Measurements from ENCODE around the gene DUOXA1.
"Not testable (repeated sequence)": the region's sequence is repeated elsewhere in the genome, so short reads cannot be mapped to it uniquely, and the experiment has no call there.

The DUOXA1 gene

GRCh38 chr15:45107941-45108630, 21.6 kb downstream of the DUOXA1 start:
- DNase-seq = no peak
- CTCF ChIA-PET = no interaction called here
- H3K27me3 Mint-ChIP-seq = peaks cover 74% of the 10 kb centered on the region
- no peak overlapping the region for H3K27ac Mint-ChIP-seq
- H3K36me3 Mint-ChIP-seq = no peaks in the 10 kb centered on the region
- peaks cover 9% of the 10 kb centered on the region for H3K4me1 Mint-ChIP-seq
- no peak overlapping the region for H3K4me3 Mint-ChIP-seq
- no peaks in the 10 kb centered on the region for H3K9me3 Mint-ChIP-seq

GRCh38 chr15:45106002-45106790, 23.5 kb downstream of the DUOXA1 start:
- no peaks in the 10 kb centered on the region for H3K36me3 Mint-ChIP-seq
- no peak overlapping the region for H3K4me3 Mint-ChIP-seq
- CTCF ChIA-PET = interaction anchor here (1.0 to 1.9 kb wide), 2 partner anchors 12 kb away, joined by 7 read pairs; no protein-coding TSS in a partner anchor
- no peak for DNase-seq
- H3K9me3 Mint-ChIP-seq = no peaks in the 10 kb centered on the region
- H3K27ac Mint-ChIP-seq = no peak overlapping the region
- peaks cover 63% of the 10 kb centered on the region for H3K27me3 Mint-ChIP-seq
- H3K4me1 Mint-ChIP-seq = no peaks in the 10 kb centered on the region

GRCh38 chr15:45105586-45105985, 24.1 kb downstream of the DUOXA1 start:
- no peak overlapping the region for H3K4me3 Mint-ChIP-seq
- no peaks in the 10 kb centered on the region for H3K4me1 Mint-ChIP-seq
- no peaks in the 10 kb centered on the region for H3K9me3 Mint-ChIP-seq
- CTCF ChIA-PET = interaction anchor here (1.9 kb wide), 1 partner anchor 12 kb away, joined by 7 read pairs; no protein-coding TSS in a partner anchor
- H3K27ac Mint-ChIP-seq = no peak overlapping the region
- H3K36me3 Mint-ChIP-seq = no peaks in the 10 kb centered on the region
- H3K27me3 Mint-ChIP-seq = peaks cover 59% of the 10 kb centered on the region
- no peak for DNase-seq

- CTCF ChIA-PET = interaction anchor here (1.9 kb wide), 1 partner anchor 14 kb away, joined by 7 read pairs; no protein-coding TSS in a partner anchor
These were observed 25.5 kb downstream of the DUOXA1 start for GRCh38 chr15:45104170-45104569.

GRCh38 chr15:45102226-45102625, 27.5 kb downstream of the DUOXA1 start:
- Mint-ChIP-seq H3K4me3 (no peak overlapping the region), H3K27ac (no peak overlapping the region), H3K9me3 (no peaks in the 10 kb centered on the region), H3K4me1 (no peaks in the 10 kb centered on the region), H3K27me3 (peaks cover 41% of the 10 kb centered on the region), H3K36me3 (no peaks in the 10 kb centered on the region)
- CTCF ChIA-PET = no interaction called here
- DNase-seq = no peak

More at GRCh38 chr15:45104170-45104569, 25.5 kb downstream of the DUOXA1 start:
- H3K27me3 Mint-ChIP-seq = peaks cover 49% of the 10 kb centered on the region
- not testable (repeated sequence) for H3K4me1 Mint-ChIP-seq, H3K4me3 Mint-ChIP-seq, H3K9me3 Mint-ChIP-seq, H3K27ac Mint-ChIP-seq, H3K36me3 Mint-ChIP-seq, DNase-seq

GRCh38 chr15:45101749-45102148, 27.9 kb downstream of the DUOXA1 start:
- no peak for DNase-seq
- Mint-ChIP-seq H3K36me3 (no peaks in the 10 kb centered on the region), H3K27ac (no peak overlapping the region), H3K4me3 (no peak overlapping the region), H3K4me1 (no peaks in the 10 kb centered on the region), H3K9me3 (no peaks in the 10 kb centered on the region), H3K27me3 (peaks cover 41% of the 10 kb centered on the region)
- CTCF ChIA-PET = no interaction called here

GRCh38 chr15:45100884-45101625, 28.6 kb downstream of the DUOXA1 start:
- Mint-ChIP-seq H3K9me3 (no peaks in the 10 kb centered on the region), H3K27me3 (peaks cover 35% of the 10 kb centered on the region), H3K4me3 (no peak overlapping the region), H3K27ac (no peak overlapping the region), H3K36me3 (no peaks in the 10 kb centered on the region), H3K4me1 (no peaks in the 10 kb centered on the region)
- CTCF ChIA-PET = no interaction called here
- no peak for DNase-seq

GRCh38 chr15:45099549-45100165, 30.0 kb downstream of the DUOXA1 start:
- H3K4me1 Mint-ChIP-seq = no peaks in the 10 kb centered on the region

GRCh38 chr15:45097466-45097865, 32.2 kb downstream of the DUOXA1 start:
- Mint-ChIP-seq H3K27me3 (peaks cover 30% of the 10 kb centered on the region), H3K36me3 (no peaks in the 10 kb centered on the region)
- CTCF ChIA-PET = interaction anchor here (1.0 kb wide), 1 partner anchor 21 kb away, joined by 3 read pairs; no protein-coding TSS in a partner anchor

More at GRCh38 chr15:45099549-45100165, 30.0 kb downstream of the DUOXA1 start:
- H3K4me3 Mint-ChIP-seq = no peak overlapping the region
- CTCF ChIA-PET = no interaction called here
- no peaks in the 10 kb centered on the region for H3K36me3 Mint-ChIP-seq
- H3K27ac Mint-ChIP-seq = no peak overlapping the region
- DNase-seq = no peak
- H3K9me3 Mint-ChIP-seq = no peaks in the 10 kb centered on the region
- H3K27me3 Mint-ChIP-seq = peaks cover 28% of the 10 kb centered on the region

GRCh38 chr15:45095661-45096060, 34.0 kb downstream of the DUOXA1 start:
- DNase-seq = no peak
- Mint-ChIP-seq H3K4me1 (no peaks in the 10 kb centered on the region), H3K27ac (no peak overlapping the region), H3K27me3 (peaks cover 30% of the 10 kb centered on the region), H3K36me3 (no peaks in the 10 kb centered on the region), H3K4me3 (no peak overlapping the region), H3K9me3 (no peaks in the 10 kb centered on the region)
- CTCF ChIA-PET = no interaction called here

More at GRCh38 chr15:45097466-45097865, 32.2 kb downstream of the DUOXA1 start:
- Mint-ChIP-seq H3K4me1 (no peaks in the 10 kb centered on the region), H3K9me3 (no peaks in the 10 kb centered on the region), H3K4me3 (no peak overlapping the region), H3K27ac (no peak overlapping the region)
- no peak for DNase-seq

GRCh38 chr15:45094358-45094730, 35.3 kb downstream of the DUOXA1 start:
- no peaks in the 10 kb centered on the region for H3K9me3 Mint-ChIP-seq
- DNase-seq = no peak
- peaks cover 26% of the 10 kb centered on the region for H3K27me3 Mint-ChIP-seq
- H3K27ac Mint-ChIP-seq = no peak overlapping the region
- CTCF ChIA-PET = no interaction called here
- H3K4me1 Mint-ChIP-seq = no peaks in the 10 kb centered on the region
- H3K4me3 Mint-ChIP-seq = no peak overlapping the region
- no peaks in the 10 kb centered on the region for H3K36me3 Mint-ChIP-seq

- H3K27me3 Mint-ChIP-seq = peaks cover 29% of the 10 kb centered on the region
- H3K36me3 Mint-ChIP-seq = no peaks in the 10 kb centered on the region
- DNase-seq = no peak
- H3K4me1 Mint-ChIP-seq = no peaks in the 10 kb centered on the region
- CTCF ChIA-PET = no interaction called here
- H3K27ac Mint-ChIP-seq = no peak overlapping the region
- H3K9me3 Mint-ChIP-seq = no peaks in the 10 kb centered on the region
- H3K4me3 Mint-ChIP-seq = no peak overlapping the region
These were observed 35.9 kb downstream of the DUOXA1 start for GRCh38 chr15:45093622-45094357.

- no peak overlapping the region for H3K27ac Mint-ChIP-seq
- CTCF ChIA-PET = interaction anchor here (1.4 kb wide), 1 partner anchor 25 kb away, joined by 6 read pairs; no protein-coding TSS in a partner anchor
- H3K27me3 Mint-ChIP-seq = peaks cover 35% of the 10 kb centered on the region
- no peaks in the 10 kb centered on the region for H3K9me3 Mint-ChIP-seq
- no peaks in the 10 kb centered on the region for H3K36me3 Mint-ChIP-seq
- H3K4me1 Mint-ChIP-seq = no peaks in the 10 kb centered on the region
- DNase-seq = no peak
- no peak overlapping the region for H3K4me3 Mint-ChIP-seq
These were observed 36.7 kb downstream of the DUOXA1 start for GRCh38 chr15:45093013-45093412.

Data from activated naive CD4-positive, alpha-beta T cell treated with anti-CD3 and anti-CD28 coated beads, Interleukin-2, amount 10 ng/mL, durations not matched to agents 7 days and 5 days (primary cell).